H1 (cell line): Measurements from ENCODE around the gene DSCAM. TPM values are rescaled to one million over a fixed set of nuclear protein-coding genes. Genes with fewer than 3 reads are reported as not detected.

Source experiments
- CTCF ChIA-PET: fragments of 300-600 bp; sonication (Branson Sonifier 250); formaldehyde crosslinking; loops from one replicate; lab custom pipeline; 2021; ENCODE audit not compliant: partially characterized antibody; lab: Charles Lee
- POLR2A ChIA-PET: fragments of 300-600 bp; sonication (Branson Sonifier 250); formaldehyde crosslinking; loops from one replicate; lab custom pipeline; 2021; ENCODE audit warnings: inconsistent platforms; ENCODE audit not compliant: partially characterized antibody; lab: Charles Lee
- DNase-seq, 2 experiments: peaks; one replicate each; pipeline versions ENCODE4 v3.0.0 to v3.0.0-alpha.2; 2010 to 2022; ENCODE audit warnings: low spot score in 2 of 2, low read depth in 1 of 2, mixed read lengths in 1 of 2
- FAIRE-seq: peaks from 2 replicates; lab custom pipeline; 2011; peaks lifted over from hg19 to GRCh38; lab: Jason Lieb, UNC
- H2AFZ ChIP-seq: 2 replicates; pipeline ENCODE4 v1.8.1; 2012; ENCODE audit warnings: low read length, inconsistent platforms
- H2AK5ac ChIP-seq: 2 replicates; pipeline ENCODE4 v1.6.1; 2013; ENCODE audit warnings: low read depth, low read length
- H2BK120ac ChIP-seq: replicated peaks from 2 replicates; pipeline ENCODE3; 2013; ENCODE audit warnings: low read depth, low read length, inconsistent platforms
- H2BK12ac ChIP-seq: 2 replicates; pipeline ENCODE4 v1.6.1; 2013; ENCODE audit warnings: low read depth, low read length
- H2BK15ac ChIP-seq: 2 replicates; pipeline ENCODE4 v1.6.1; 2013; ENCODE audit warnings: low read length
- H2BK20ac ChIP-seq: 2 replicates; pipeline ENCODE4 v1.6.1; 2013; ENCODE audit warnings: low read length
- H2BK5ac ChIP-seq: 2 replicates; pipeline ENCODE4 v1.6.1; 2013; ENCODE audit warnings: low read depth, low read length
- H3K14ac ChIP-seq: 2 replicates; pipeline ENCODE4 v1.6.1; 2013; ENCODE audit warnings: inconsistent platforms; ENCODE audit not compliant: insufficient read length
- H3K18ac ChIP-seq: 2 replicates; pipeline ENCODE4 v1.6.1; 2013; ENCODE audit warnings: low read length; ENCODE audit errors: extremely low read depth
- H3K23ac ChIP-seq: 2 replicates; pipeline ENCODE4 v1.6.1; 2013; ENCODE audit warnings: inconsistent platforms; ENCODE audit not compliant: insufficient read length
- H3K23me2 ChIP-seq: 2 replicates; pipeline ENCODE4 v1.6.1; 2013; ENCODE audit warnings: low read depth, low read length
- H3K27ac ChIP-seq: 2 replicates; pipeline ENCODE4 v1.6.1; 2011; ENCODE audit warnings: low read depth, low read length, inconsistent platforms
- H3K27me3 ChIP-seq, 4 experiments: replicated peaks in 1 of 4; 1 replicate in 1 of 4; 2 replicates in 3 of 4; pipeline versions ENCODE4 v1.6.1 to v1.8.1; 2011 to 2013; ENCODE audit warnings: low read length in 3 of 4, mild to moderate bottlenecking in 3 of 4, inconsistent platforms in 2 of 4, mixed read lengths in 2 of 4, moderate library complexity in 1 of 4; ENCODE audit not compliant: control insufficient read depth in 3 of 4, insufficient read depth in 3 of 4; ENCODE audit errors: extremely low read depth in 1 of 4
- H3K36me3 ChIP-seq, 4 experiments: 2 replicates each; pipeline versions ENCODE4 v1.6.1 to v1.8.1; 2011 to 2013; ENCODE audit warnings: mild to moderate bottlenecking in 4 of 4, low read length in 3 of 4, moderate library complexity in 2 of 4, control low read depth in 1 of 4, inconsistent platforms in 1 of 4; ENCODE audit not compliant: insufficient read depth in 4 of 4, control insufficient read depth in 2 of 4
- H3K4ac ChIP-seq: replicated peaks from 2 replicates; pipeline ENCODE3; 2013; ENCODE audit warnings: low read length, low read depth, mixed read lengths, inconsistent platforms; ENCODE audit not compliant: insufficient read length
- H3K4me1 ChIP-seq, 4 experiments: replicated peaks in 1 of 4; 1 replicate in 1 of 4; 2 replicates in 3 of 4; pipeline versions ENCODE4 v1.6.1 to v1.8.1; 2011 to 2013; ENCODE audit warnings: low read length in 3 of 4, inconsistent platforms in 2 of 4, mixed read lengths in 1 of 4; ENCODE audit not compliant: insufficient read depth in 4 of 4, control insufficient read depth in 3 of 4
- H3K4me2 ChIP-seq, 2 experiments: 2 replicates each; pipeline versions ENCODE4 v1.6.1 to v1.8.1; 2011 to 2013; ENCODE audit warnings: low read depth in 2 of 2, low read length in 2 of 2, control low read depth in 1 of 2, inconsistent platforms in 1 of 2, mild to moderate bottlenecking in 1 of 2; ENCODE audit not compliant: insufficient read depth in 1 of 2
- H3K4me3 ChIP-seq, 4 experiments: fragments of 200-600, 300-600 bp in 1 of 4; sonication (generic), shearing (Covaris generic), sonication (Bioruptor Twin) in 1 of 4; 2 replicates each; pipeline versions ENCODE4 v1.5.1 to v1.8.1; 2011 to 2016; ENCODE audit warnings: low read length in 4 of 4, low read depth in 3 of 4, control low read depth in 2 of 4, inconsistent platforms in 2 of 4, mild to moderate bottlenecking in 2 of 4, mixed read lengths in 1 of 4, moderate library complexity in 1 of 4; ENCODE audit not compliant: insufficient read depth in 2 of 4; ENCODE audit errors: extremely low read depth in 1 of 4
- H3K56ac ChIP-seq: replicated peaks from 2 replicates; pipeline ENCODE3; 2013; ENCODE audit warnings: low read depth, mild to moderate bottlenecking, mixed read lengths, low read length, inconsistent platforms; ENCODE audit not compliant: insufficient read length
- H3K79me1 ChIP-seq: 2 replicates; pipeline ENCODE4 v1.6.1; 2013; ENCODE audit warnings: low read depth, low read length, control low read depth
- H3K79me2 ChIP-seq, 2 experiments: 2 replicates each; pipeline versions ENCODE4 v1.6.1 to v1.8.1; 2012 to 2013; ENCODE audit warnings: low read length in 2 of 2, mild to moderate bottlenecking in 2 of 2, inconsistent platforms in 1 of 2; ENCODE audit not compliant: insufficient read depth in 2 of 2, control insufficient read depth in 1 of 2
- H3K9ac ChIP-seq, 4 experiments: replicated peaks in 1 of 4; 1 replicate in 1 of 4; 2 replicates in 3 of 4; pipeline versions ENCODE4 v1.6.1 to v1.8.1; 2011 to 2013; ENCODE audit warnings: low read depth in 3 of 4, low read length in 3 of 4, control low read depth in 2 of 4, mild to moderate bottlenecking in 2 of 4, moderate library complexity in 2 of 4, inconsistent platforms in 1 of 4; ENCODE audit errors: extremely low read depth in 1 of 4
- H3K9me3 ChIP-seq, 2 experiments: 2 replicates each; pipeline versions ENCODE4 v1.6.1 to v1.8.1; 2012 to 2013; ENCODE audit warnings: mild to moderate bottlenecking in 2 of 2, moderate library complexity in 2 of 2, control low read depth in 1 of 2, inconsistent platforms in 1 of 2, low read depth in 1 of 2, low read length in 1 of 2, mixed read lengths in 1 of 2; ENCODE audit not compliant: insufficient read depth in 2 of 2
- H4K20me1 ChIP-seq, 2 experiments: replicated peaks in 1 of 2; 2 replicates each; pipeline versions ENCODE3 to v1.8.1; 2011 to 2013; ENCODE audit warnings: inconsistent platforms in 2 of 2, low read length in 2 of 2, mild to moderate bottlenecking in 1 of 2; ENCODE audit not compliant: insufficient read depth in 2 of 2, control insufficient read depth in 1 of 2
- H4K5ac ChIP-seq: 2 replicates; pipeline ENCODE4 v1.6.1; 2013; ENCODE audit warnings: low read length, low read depth, mixed read lengths, inconsistent platforms; ENCODE audit not compliant: insufficient read length
- H4K8ac ChIP-seq: 2 replicates; pipeline ENCODE4 v1.8.0; 2013; ENCODE audit warnings: mild to moderate bottlenecking, moderate library complexity, low read length, inconsistent platforms; ENCODE audit not compliant: insufficient read depth; ENCODE audit errors: extremely low read depth
- H4K91ac ChIP-seq: replicated peaks from 2 replicates; pipeline ENCODE3; 2013; ENCODE audit warnings: low read length, mixed read lengths, inconsistent platforms; ENCODE audit not compliant: insufficient read length
- CEBPB ChIP-seq: IDR thresholded peaks from 2 replicates; pipeline ENCODE4 v1.6.1; 2012; ENCODE audit warnings: low read depth, low read length
- GTF2F1 ChIP-seq: IDR thresholded peaks from 2 replicates; pipeline ENCODE4 v1.6.1; 2012; ENCODE audit warnings: low read depth, low read length, improper control_type of control experiment, borderline replicate concordance
- SIRT6 ChIP-seq: IDR thresholded peaks from one replicate; pipeline ENCODE4 v1.7.1; 2012; ENCODE audit warnings: low read length, inconsistent platforms
- WGBS, 2 experiments: shearing (Covaris generic) in 1 of 2; methylation state at CpG; one replicate each; pipeline versions ENCODE4 v1.1.6 to v1.1.7; 2013 to 2015; ENCODE audit warnings: low lambda C conversion rate in 2 of 2, mixed read lengths in 2 of 2, inconsistent platforms in 1 of 2, low coverage in 1 of 2, missing lambda C conversion rate in 1 of 2; ENCODE audit not compliant: insufficient replicate concordance in 2 of 2, insufficient coverage in 1 of 2, insufficient read length in 1 of 2; ENCODE audit errors: extremely low coverage in 1 of 2, missing lambda C conversion rate in 1 of 2; 5-methylcytosine and 5-hydroxymethylcytosine counted together
- polyA plus RNA-seq, 7 experiments: library from polyadenylated mRNA; depleted of rRNA in 3 of 7; stranded (reverse) in 5 of 7; unstranded in 2 of 7; fragments of >200 nt in 5 of 7; fragments of 200-250 nt in 2 of 7; gene quantifications; 1 replicate in 5 of 7; 2 replicates in 1 of 7; 4 replicates in 1 of 7; pipeline versions ENCODE4 v1.2.1 to v1.2.3, GENCODE V29; 2011 to 2013; ENCODE audit warnings: missing spikeins in 2 of 7, mixed read lengths in 2 of 7
- total RNA-seq: library from RNA; stranded (reverse); fragmentation: NEBNext Ultra II Directional; extraction: Animal tissue kit (Norgen Biotek cat#: 25700); gene quantifications from 2 replicates; pipeline ENCODE4 v1.2.1, GENCODE V29; 2021

The DSCAM gene
- total and polyA plus RNA-seq, 2 of the 8 experiments (the other 6 are each of a cell fraction or from before 2014, with no cell fraction given): 0.02 to 0.15 TPM

GRCh38 chr21:40016234-40016633, 830.7 kb downstream of the DSCAM start:
- Histone ChIP-seq H3K23me2 (no peaks in the 10 kb centered on the region), H2BK12ac (no peak overlapping the region), H3K79me1 (no peaks in the 10 kb centered on the region), H4K91ac (no peak overlapping the region), H3K4ac (no peak overlapping the region), H3K4me3 (no peak overlapping the region), H3K4me1 (no peaks in the 10 kb centered on the region; a peak in 1 of 7 replicates), H4K8ac (no peak overlapping the region), H3K9ac (no peak overlapping the region), H2BK15ac (no peak overlapping the region), H3K23ac (no peak overlapping the region), H2AFZ (no peak overlapping the region), H2AK5ac (no peak overlapping the region), H4K20me1 (no peaks in the 10 kb centered on the region), H3K18ac (no peak overlapping the region), H3K27ac (no peak overlapping the region), H3K4me2 (no peak overlapping the region), H2BK120ac (no peak overlapping the region), H3K79me2 (no peaks in the 10 kb centered on the region), H3K14ac (no peak overlapping the region), H3K27me3 (no peaks in the 10 kb centered on the region), H2BK5ac (no peak overlapping the region), H3K56ac (no peak overlapping the region), H2BK20ac (no peak overlapping the region), H4K5ac (no peak overlapping the region), H3K36me3 (no peaks in the 10 kb centered on the region), H3K9me3 (peaks cover 0 to 2% of the 10 kb centered on the region in 2 experiments; a peak in 1 of 4 replicates)
- FAIRE-seq (no peak), DNase-seq (no peak)
- TF ChIP-seq GTF2F1 (no peak), CEBPB (no peak), SIRT6 (no peak)
- ChIA-PET POLR2A (no interaction called here), CTCF (interaction anchor here (1.0 to 1.4 kb wide), 3 partner anchors 104 to 149 kb away, joined by 3 to 4 read pairs (median 3); partner anchors contain the start of gene PCP4)
- 86% methylated on average over 3 of the region's 3 CpGs; no CpG with 5 or more reads in 1 of the 2 experiments for WGBS, 2 experiments
